ENCODE measurements around the gene KLK13. TPM values are rescaled to one million over a fixed set of nuclear protein-coding genes. Genes with fewer than 3 reads are reported as not detected.

Gene KLK13
- total RNA-seq, 1 donor from 2014 or later, result not detected

DNA sequence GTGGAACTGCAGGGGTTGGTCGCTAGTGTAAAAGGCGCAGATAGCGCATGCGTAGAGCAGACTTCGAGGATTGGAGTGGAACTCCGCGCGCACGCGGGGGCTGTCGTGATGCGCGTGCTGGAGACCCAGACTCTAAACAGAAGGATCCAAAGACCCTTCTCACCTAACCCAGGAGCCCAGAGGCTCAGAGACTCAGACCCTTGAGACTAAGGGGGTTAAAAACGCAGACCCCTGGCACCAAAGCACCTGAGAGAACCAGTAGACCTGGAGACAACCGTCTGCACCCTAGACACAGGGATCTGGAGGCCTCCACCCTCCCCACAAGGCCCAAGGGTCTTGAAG lies 43.9 kb upstream of the KLK13 start:
- Mint-ChIP-seq H3K36me3 (ENCODE audit: unreplicated experiment) (no peaks in the 10 kb centered on the region), H3K4me1 (ENCODE audit: low read depth, unreplicated experiment) (peaks cover 8% of the 10 kb centered on the region), H3K27me3 (ENCODE audit: unreplicated experiment) (peaks cover 5% of the 10 kb centered on the region), H3K27ac (ENCODE audit: unreplicated experiment) (peak overlapping the region; percentile 96), H3K4me3 (ENCODE audit: unreplicated experiment) (peak overlapping the region; percentile 89), H3K9me3 (ENCODE audit: unreplicated experiment) (peaks cover 7% of the 10 kb centered on the region)
- TF ChIP-seq, protein P1, sequence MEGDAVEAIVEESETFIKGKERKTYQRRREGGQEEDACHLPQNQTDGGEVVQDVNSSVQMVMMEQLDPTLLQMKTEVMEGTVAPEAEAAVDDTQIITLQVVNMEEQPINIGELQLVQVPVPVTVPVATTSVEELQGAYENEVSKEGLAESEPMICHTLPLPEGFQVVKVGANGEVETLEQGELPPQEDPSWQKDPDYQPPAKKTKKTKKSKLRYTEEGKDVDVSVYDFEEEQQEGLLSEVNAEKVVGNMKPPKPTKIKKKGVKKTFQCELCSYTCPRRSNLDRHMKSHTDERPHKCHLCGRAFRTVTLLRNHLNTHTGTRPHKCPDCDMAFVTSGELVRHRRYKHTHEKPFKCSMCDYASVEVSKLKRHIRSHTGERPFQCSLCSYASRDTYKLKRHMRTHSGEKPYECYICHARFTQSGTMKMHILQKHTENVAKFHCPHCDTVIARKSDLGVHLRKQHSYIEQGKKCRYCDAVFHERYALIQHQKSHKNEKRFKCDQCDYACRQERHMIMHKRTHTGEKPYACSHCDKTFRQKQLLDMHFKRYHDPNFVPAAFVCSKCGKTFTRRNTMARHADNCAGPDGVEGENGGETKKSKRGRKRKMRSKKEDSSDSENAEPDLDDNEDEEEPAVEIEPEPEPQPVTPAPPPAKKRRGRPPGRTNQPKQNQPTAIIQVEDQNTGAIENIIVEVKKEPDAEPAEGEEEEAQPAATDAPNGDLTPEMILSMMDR (IDR thresholded peaks at IDR 0.05; ENCODE audit: partially characterized antibody, unreplicated experiment), result no peak
- DNase-seq, result no peak

DNA sequence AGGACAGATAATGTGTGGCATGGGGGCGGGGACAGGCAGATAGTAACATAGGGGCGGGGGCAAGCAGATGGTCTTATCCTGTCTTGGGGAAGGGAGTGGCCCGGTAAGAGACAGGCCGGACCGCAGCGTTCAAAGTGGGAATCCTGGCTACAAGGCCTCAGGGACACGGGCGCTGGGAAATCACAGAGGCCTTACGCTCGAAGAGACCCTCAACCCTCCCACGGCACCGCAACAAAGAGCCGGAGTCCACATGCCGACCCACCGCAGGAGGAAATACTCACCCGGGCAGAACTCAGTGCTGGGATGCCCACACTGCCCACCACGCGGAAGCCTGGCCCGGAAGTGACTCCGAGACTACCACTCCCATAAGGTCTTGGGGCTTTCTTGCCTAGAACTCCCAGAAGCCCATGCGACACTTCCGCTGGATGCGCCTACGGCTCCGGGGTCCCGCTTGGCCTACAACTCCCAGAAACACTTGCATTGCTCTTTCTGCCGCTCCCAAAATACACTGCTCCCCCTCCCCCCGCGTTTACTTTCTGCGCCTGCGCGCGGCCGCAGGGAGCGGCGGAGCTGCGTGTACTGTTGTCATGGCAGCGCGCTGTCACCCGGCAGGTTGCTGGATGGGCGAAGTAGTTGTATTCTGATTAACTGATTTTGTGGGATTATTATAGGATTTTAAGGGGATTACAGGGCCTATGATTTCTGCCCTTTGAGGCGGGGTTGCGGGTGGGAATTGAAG lies 43.3 kb upstream of the KLK13 start, which contains the start of gene CTU1:
TSS of gene CTU1 (minus strand) at position 344 of the 739 bp plus-strand sequence. CDS start 3,840 bp downstream, outside the sequence.
- Mint-ChIP-seq H3K9me3 (ENCODE audit: unreplicated experiment) (peaks cover 7% of the 10 kb centered on the region), H3K4me1 (ENCODE audit: low read depth, unreplicated experiment) (peaks cover 8% of the 10 kb centered on the region), H3K4me3 (ENCODE audit: unreplicated experiment) (peak within 1 kb of the TSS; percentile 89), H3K36me3 (ENCODE audit: unreplicated experiment) (no peaks in the 10 kb centered on the region), H3K27me3 (ENCODE audit: unreplicated experiment) (peaks cover 5% of the 10 kb centered on the region), H3K27ac (ENCODE audit: unreplicated experiment) (peak within 1 kb of the TSS; percentile 96)
- peak; percentile 98 for DNase-seq
- TF ChIP-seq, protein P1 (IDR thresholded peaks at IDR 0.05; ENCODE audit: partially characterized antibody, unreplicated experiment), result no peak

DNA sequence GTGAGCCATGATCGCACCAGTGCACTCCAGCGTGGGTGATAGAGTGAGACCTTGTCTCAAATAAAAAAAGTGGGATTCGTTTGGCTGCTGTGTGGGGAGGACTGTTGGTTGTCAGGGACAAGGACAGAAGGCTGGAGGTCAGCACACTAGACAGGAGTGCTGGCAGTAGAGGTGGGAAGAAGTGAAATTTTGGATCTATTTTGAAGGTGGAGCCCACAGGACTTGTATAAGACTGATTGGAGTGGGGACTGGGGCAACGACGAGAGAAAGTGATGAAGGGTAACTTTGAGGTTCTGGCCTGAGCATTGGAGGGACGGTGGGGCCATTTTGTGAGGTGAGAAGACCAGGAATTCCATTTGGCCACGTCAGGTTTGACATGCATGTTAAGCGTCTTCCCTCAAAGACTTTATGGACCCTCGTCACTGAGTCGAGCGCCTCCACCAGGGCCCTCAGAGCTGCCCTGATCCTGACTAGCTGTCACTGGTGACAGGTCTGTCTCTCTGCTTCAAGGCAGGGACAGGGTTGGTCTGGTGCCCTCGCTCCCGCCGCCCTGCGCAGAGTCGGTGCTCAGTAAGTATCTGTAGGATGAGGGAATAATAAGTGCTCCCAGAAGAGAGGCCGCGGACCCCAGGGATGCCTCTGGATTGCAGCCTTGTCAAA lies 42.6 kb upstream of the KLK13 start:
- Mint-ChIP-seq H3K27me3 (ENCODE audit: unreplicated experiment) (peaks cover 5% of the 10 kb centered on the region), H3K9me3 (ENCODE audit: unreplicated experiment) (peaks cover 7% of the 10 kb centered on the region), H3K4me3 (ENCODE audit: unreplicated experiment) (peak overlapping the region; percentile 89), H3K27ac (ENCODE audit: unreplicated experiment) (peak overlapping the region; percentile 96), H3K36me3 (ENCODE audit: unreplicated experiment) (no peaks in the 10 kb centered on the region), H3K4me1 (ENCODE audit: low read depth, unreplicated experiment) (peaks cover 8% of the 10 kb centered on the region)
- TF ChIP-seq, protein P1 (IDR thresholded peaks at IDR 0.05; ENCODE audit: partially characterized antibody, unreplicated experiment), result no peak
- peak; percentile 77 for DNase-seq

DNA sequence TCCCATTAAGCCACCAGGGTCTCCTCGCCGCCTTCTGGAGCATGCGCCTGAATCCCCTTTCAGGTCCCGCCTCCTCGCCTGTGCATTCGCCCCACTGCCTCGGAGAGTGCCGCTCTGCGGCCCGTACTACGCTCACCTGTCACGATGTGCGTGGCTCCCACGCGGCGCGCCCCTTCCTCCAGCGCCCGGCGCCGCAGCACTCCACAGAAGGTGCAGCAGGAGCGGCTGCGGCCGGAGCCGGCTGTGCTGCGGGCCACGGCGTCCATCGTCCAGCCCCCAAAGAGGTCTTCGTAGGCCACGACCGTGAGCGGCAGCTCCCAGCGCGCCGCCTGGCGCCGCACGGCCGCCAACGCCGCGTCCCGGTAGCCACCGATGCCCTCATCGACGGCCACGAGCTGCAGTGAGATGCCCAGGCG lies 39.0 kb upstream of the KLK13 start:
- no peak for DNase-seq
- peaks cover 7% of the 10 kb centered on the region for H3K9me3 Mint-ChIP-seq (ENCODE audit: unreplicated experiment)
- TF ChIP-seq, protein P1 (IDR thresholded peaks at IDR 0.05; ENCODE audit: partially characterized antibody, unreplicated experiment), result no peak
- H3K36me3 Mint-ChIP-seq (ENCODE audit: unreplicated experiment), result no peaks in the 10 kb centered on the region
- H3K4me3 Mint-ChIP-seq (ENCODE audit: unreplicated experiment), result no peak overlapping the region
- no peak overlapping the region for H3K27ac Mint-ChIP-seq (ENCODE audit: unreplicated experiment)
- peaks cover 8% of the 10 kb centered on the region for H3K27me3 Mint-ChIP-seq (ENCODE audit: unreplicated experiment)
- peaks cover 10% of the 10 kb centered on the region for H3K4me1 Mint-ChIP-seq (ENCODE audit: low read depth, unreplicated experiment)

DNA sequence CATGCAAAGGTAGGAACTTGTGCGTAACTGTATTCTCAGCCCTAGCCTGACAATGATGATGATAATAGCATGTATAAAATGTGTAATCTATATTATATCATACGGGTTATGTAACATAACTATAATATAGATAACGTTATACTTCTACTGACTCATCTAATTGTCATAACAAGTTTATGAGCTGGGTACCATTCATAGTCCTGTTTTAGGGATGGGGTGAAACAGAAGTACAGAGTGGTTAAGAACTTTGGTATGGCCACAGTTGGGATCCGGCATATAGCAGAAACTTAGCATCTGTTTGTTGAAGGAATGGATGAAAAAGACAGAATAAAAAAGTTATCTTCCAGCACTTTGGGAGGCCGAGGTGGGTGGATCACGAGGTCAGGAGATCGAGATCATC lies 38.1 kb upstream of the KLK13 start:
- Mint-ChIP-seq H3K27ac (ENCODE audit: unreplicated experiment) (no peak overlapping the region), H3K27me3 (ENCODE audit: unreplicated experiment) (peaks cover 8% of the 10 kb centered on the region), H3K4me3 (ENCODE audit: unreplicated experiment) (no peak overlapping the region), H3K4me1 (ENCODE audit: low read depth, unreplicated experiment) (peaks cover 10% of the 10 kb centered on the region), H3K36me3 (ENCODE audit: unreplicated experiment) (no peaks in the 10 kb centered on the region), H3K9me3 (ENCODE audit: unreplicated experiment) (peaks cover 4% of the 10 kb centered on the region)
- DNase-seq, result no peak
- TF ChIP-seq, protein P1 (IDR thresholded peaks at IDR 0.05; ENCODE audit: partially characterized antibody, unreplicated experiment), result no peak
